IMR-90 (cell line): ENCODE results near the gene SAMD7.

Experiments used
- CHD1 ChIP-seq: IDR thresholded peaks from 2 replicates; pipeline ENCODE4 v1.6.1; 2012; ENCODE audit warnings: low read depth, low read length, improper control_type of control experiment
- MAZ ChIP-seq: IDR thresholded peaks from 2 replicates; pipeline ENCODE4 v1.6.1; 2012; ENCODE audit warnings: low read depth, mild to moderate bottlenecking, low read length, improper control_type of control experiment, moderate library complexity, borderline replicate concordance
- MXI1 ChIP-seq: IDR thresholded peaks from 2 replicates; pipeline ENCODE4 v1.6.1; 2012; ENCODE audit warnings: low read depth, mild to moderate bottlenecking, low read length, moderate library complexity, borderline replicate concordance
- POLR2A ChIP-seq: IDR thresholded peaks from 2 replicates; pipeline ENCODE4 v1.6.1; 2012; ENCODE audit warnings: mild to moderate bottlenecking, low read depth, low read length
- RAD21 ChIP-seq: IDR thresholded peaks from 2 replicates; pipeline ENCODE4 v1.6.1; 2012; ENCODE audit warnings: low read length, improper control_type of control experiment
- RFX5 ChIP-seq: IDR thresholded peaks from 2 replicates; pipeline ENCODE4 v1.8.0; 2012; ENCODE audit warnings: low read depth, mild to moderate bottlenecking, low read length, moderate library complexity
- SMC3 ChIP-seq: fragments of 150-350 bp; IDR thresholded peaks from 2 replicates; pipeline ENCODE4 v1.6.1; 2016; ENCODE audit warnings: low read depth, mild to moderate bottlenecking, antibody characterized with exemption, low read length, moderate library complexity
- USF2 ChIP-seq: fragments of 150-350 bp; IDR thresholded peaks from 2 replicates; pipeline ENCODE4 v1.6.1; 2017; ENCODE audit warnings: mild to moderate bottlenecking, antibody characterized with exemption, low read length, low read depth
- TF ChIP-seq, protein P1 (sequence below): conservative IDR thresholded peaks from 2 replicates; pipeline ENCODE4 v1.5.1; 2012; ENCODE audit warnings: mild to moderate bottlenecking, low read depth, low read length, improper control_type of control experiment

- TF ChIP-seq POLR2A (no peak), CHD1 (no peak), MAZ (no peak), SMC3 (no peak), RAD21 (no peak), MXI1 (no peak), USF2 (no peak), RFX5 (no peak)
- TF ChIP-seq, protein P1, sequence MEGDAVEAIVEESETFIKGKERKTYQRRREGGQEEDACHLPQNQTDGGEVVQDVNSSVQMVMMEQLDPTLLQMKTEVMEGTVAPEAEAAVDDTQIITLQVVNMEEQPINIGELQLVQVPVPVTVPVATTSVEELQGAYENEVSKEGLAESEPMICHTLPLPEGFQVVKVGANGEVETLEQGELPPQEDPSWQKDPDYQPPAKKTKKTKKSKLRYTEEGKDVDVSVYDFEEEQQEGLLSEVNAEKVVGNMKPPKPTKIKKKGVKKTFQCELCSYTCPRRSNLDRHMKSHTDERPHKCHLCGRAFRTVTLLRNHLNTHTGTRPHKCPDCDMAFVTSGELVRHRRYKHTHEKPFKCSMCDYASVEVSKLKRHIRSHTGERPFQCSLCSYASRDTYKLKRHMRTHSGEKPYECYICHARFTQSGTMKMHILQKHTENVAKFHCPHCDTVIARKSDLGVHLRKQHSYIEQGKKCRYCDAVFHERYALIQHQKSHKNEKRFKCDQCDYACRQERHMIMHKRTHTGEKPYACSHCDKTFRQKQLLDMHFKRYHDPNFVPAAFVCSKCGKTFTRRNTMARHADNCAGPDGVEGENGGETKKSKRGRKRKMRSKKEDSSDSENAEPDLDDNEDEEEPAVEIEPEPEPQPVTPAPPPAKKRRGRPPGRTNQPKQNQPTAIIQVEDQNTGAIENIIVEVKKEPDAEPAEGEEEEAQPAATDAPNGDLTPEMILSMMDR = no peak
Observed at GRCh38 chr3:169980055-169980454, 68.7 kb downstream of the SAMD7 start.
